Sigmoid colon (tissue), 4 donors: ENCODE results near the gene PDZD7.

Experiments
- EP300 ChIP-seq, 4 donors: sonication (generic); formaldehyde crosslinking; IDR thresholded peaks; one replicate each; pipeline ENCODE4 v1.6.1; 2017; ENCODE audit warnings: antibody characterized with exemption in 4 of 4
- POLR2A ChIP-seq, 2 donors: fragments of 450-650 bp; IDR thresholded peaks; one replicate each; pipeline ENCODE4 v1.6.1; 2016; ENCODE audit warnings: antibody characterized with exemption in 2 of 2, mild to moderate bottlenecking in 2 of 2, moderate library complexity in 2 of 2
- POLR2AphosphoS5 ChIP-seq, 4 donors: sonication (generic); formaldehyde crosslinking; IDR thresholded peaks; one replicate each; pipeline ENCODE4 v1.6.1; 2017; ENCODE audit warnings: antibody characterized with exemption in 4 of 4
- TF ChIP-seq, protein P1 (sequence below), 4 experiments: fragments of 450-650 bp in 3 of 4; fragments of 200-600 bp in 1 of 4; IDR thresholded peaks; one replicate each; pipeline ENCODE4 v1.5.1; 2016 to 2019; ENCODE audit warnings: antibody characterized with exemption in 4 of 4, mild to moderate bottlenecking in 3 of 4, moderate library complexity in 2 of 4

DNA sequence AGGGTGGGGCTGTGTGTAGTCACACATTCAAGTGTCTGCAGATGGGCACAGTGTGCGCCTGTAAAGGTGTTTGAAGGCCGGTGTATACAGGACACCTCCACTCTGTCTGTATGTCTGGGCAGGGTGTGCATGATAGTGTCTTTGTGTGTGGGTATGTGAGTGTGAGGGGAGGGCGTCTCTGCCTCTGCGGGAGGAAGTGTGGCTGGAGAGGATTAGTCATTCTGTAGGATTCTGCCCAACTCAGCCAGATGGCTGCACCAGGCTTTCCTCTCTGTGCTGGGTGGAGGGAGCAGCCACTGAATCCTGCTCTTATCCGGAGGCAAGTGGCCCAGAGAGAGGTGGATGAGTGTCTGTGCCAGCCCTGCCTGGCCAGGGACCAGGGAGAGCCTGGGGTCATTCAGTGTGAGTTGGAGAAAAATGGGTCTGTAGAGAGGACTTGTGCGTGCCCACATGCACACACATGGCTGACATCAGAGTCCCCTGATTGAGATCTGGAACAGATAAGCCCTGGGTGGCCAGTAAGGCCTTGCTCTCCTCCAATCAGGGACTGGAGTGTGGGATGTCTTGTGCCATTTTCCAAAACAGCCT, 1.8 kb upstream of the PDZD7 start:
- no peak for TF ChIP-seq POLR2A (IDR thresholded peaks at IDR 0.05)
- TF ChIP-seq, protein P1, sequence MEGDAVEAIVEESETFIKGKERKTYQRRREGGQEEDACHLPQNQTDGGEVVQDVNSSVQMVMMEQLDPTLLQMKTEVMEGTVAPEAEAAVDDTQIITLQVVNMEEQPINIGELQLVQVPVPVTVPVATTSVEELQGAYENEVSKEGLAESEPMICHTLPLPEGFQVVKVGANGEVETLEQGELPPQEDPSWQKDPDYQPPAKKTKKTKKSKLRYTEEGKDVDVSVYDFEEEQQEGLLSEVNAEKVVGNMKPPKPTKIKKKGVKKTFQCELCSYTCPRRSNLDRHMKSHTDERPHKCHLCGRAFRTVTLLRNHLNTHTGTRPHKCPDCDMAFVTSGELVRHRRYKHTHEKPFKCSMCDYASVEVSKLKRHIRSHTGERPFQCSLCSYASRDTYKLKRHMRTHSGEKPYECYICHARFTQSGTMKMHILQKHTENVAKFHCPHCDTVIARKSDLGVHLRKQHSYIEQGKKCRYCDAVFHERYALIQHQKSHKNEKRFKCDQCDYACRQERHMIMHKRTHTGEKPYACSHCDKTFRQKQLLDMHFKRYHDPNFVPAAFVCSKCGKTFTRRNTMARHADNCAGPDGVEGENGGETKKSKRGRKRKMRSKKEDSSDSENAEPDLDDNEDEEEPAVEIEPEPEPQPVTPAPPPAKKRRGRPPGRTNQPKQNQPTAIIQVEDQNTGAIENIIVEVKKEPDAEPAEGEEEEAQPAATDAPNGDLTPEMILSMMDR (IDR thresholded peaks at IDR 0.05): no peak
- peak in 1 of 4 donors; percentile 45 for TF ChIP-seq POLR2AphosphoS5 (IDR thresholded peaks at IDR 0.05)
- TF ChIP-seq EP300 (IDR thresholded peaks at IDR 0.05): no peak
